Smooth muscle cell (in vitro differentiated cells): ENCODE measurements around the gene OSCAR. TPM values are rescaled to one million over a fixed set of nuclear protein-coding genes. Genes with fewer than 3 reads are reported as not detected.
"Not testable (repeated sequence)": the region's sequence is repeated elsewhere in the genome, so short reads cannot be mapped to it uniquely, and the experiment has no call there.

Source experiments
- DNase-seq: peaks from one replicate; lab custom pipeline; 2025; ENCODE audit not compliant: unreplicated experiment; lab: John Stamatoyannopoulos, UW
- H2AFZ ChIP-seq: fragments of 200-600 bp; sonication (generic); 2 replicates; pipeline ENCODE4 v1.6.0; 2016; ENCODE audit warnings: antibody characterized with exemption, low read depth, mild to moderate bottlenecking
- H3F3A ChIP-seq: fragments of 200-600 bp; sonication (generic); 2 replicates; pipeline ENCODE4 v1.6.0; 2017; ENCODE audit warnings: antibody characterized with exemption, low read depth
- H3K27ac ChIP-seq: fragments of 200-600 bp; sonication (generic); 2 replicates; pipeline ENCODE4 v1.5.1; 2016; ENCODE audit warnings: low read depth, mild to moderate bottlenecking
- H3K27me3 ChIP-seq: fragments of 200-600 bp; sonication (generic); 2 replicates; pipeline ENCODE4 v1.6.1; 2016; ENCODE audit warnings: low read depth, mild to moderate bottlenecking
- H3K36me3 ChIP-seq: fragments of 200-600 bp; sonication (generic); 2 replicates; pipeline ENCODE4 v1.5.1; 2016; ENCODE audit warnings: low read depth
- H3K4me1 ChIP-seq: fragments of 200-600 bp; sonication (generic); 2 replicates; pipeline ENCODE4 v1.5.1; 2016; ENCODE audit warnings: low read depth
- H3K4me2 ChIP-seq: fragments of 200-600 bp; sonication (generic); 2 replicates; pipeline ENCODE4 v1.6.0; 2016; ENCODE audit warnings: mild to moderate bottlenecking
- H3K4me3 ChIP-seq: fragments of 200-600 bp; sonication (generic); 2 replicates; pipeline ENCODE4 v1.5.1; 2016; ENCODE audit warnings: mild to moderate bottlenecking
- H3K79me2 ChIP-seq: fragments of 200-600 bp; sonication (generic); 2 replicates; pipeline ENCODE4 v1.6.0; 2016; ENCODE audit warnings: low read depth, mild to moderate bottlenecking
- H3K9ac ChIP-seq: fragments of 200-600 bp; sonication (generic); 2 replicates; pipeline ENCODE4 v1.6.0; 2016; ENCODE audit warnings: low read depth
- H3K9me3 ChIP-seq: fragments of 200-600 bp; sonication (generic); replicated peaks from 2 replicates; pipeline ENCODE4 v1.5.1; 2016; ENCODE audit warnings: low read depth
- H4K20me1 ChIP-seq: fragments of 200-600 bp; sonication (generic); 2 replicates; pipeline ENCODE4 v1.6.0; 2016; ENCODE audit warnings: low read depth
- WGBS: methylation state at CpG from one replicate; pipeline ENCODE4 v1.1.7; 2016; ENCODE audit warnings: low lambda C conversion rate; 5-methylcytosine and 5-hydroxymethylcytosine counted together
- polyA plus RNA-seq: library from polyadenylated mRNA; unstranded; fragments of >200 nt; fragmentation: Nextera tagmentation; extraction: Ambion mirVana; gene quantifications from 2 replicates; pipeline ENCODE4 v1.2.1, GENCODE V29; 2016
- total RNA-seq: library from RNA; depleted of rRNA; stranded (reverse); fragments of >200 nt; gene quantifications from 2 replicates; pipeline ENCODE4 v1.2.3, GENCODE V29; 2014
- TF ChIP-seq, protein P1 (sequence below): fragments of 200-600 bp; sonication (generic); IDR thresholded peaks from 2 replicates; pipeline ENCODE4 v1.5.1; 2017; ENCODE audit warnings: borderline replicate concordance, mild to moderate bottlenecking, antibody characterized with exemption; ENCODE audit not compliant: insufficient read depth, poor library complexity, severe bottlenecking

OSCAR gene
- total and polyA plus RNA-seq, 2 experiments from 2014 or later, result 0.90 TPM; not detected in 1

DNA sequence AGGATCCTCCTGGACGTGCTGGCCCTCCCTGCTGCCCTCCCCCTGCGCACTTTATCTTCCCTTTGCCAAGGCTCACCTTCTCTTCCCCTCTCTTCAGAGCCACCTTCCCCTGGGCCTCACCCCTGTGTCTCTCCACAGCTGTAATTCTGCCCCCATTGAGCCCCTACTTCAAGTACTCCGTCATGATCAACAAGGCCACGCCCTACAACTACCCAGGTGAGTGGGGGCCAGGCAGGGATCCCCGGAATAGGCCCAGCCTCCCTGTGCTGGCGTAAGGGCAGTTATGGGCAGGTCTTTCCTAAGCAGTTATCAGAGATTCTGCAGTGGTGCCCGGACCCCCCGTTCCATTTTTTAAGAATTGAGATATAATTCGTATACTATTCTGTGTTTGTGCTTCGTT, 5.2 kb upstream of the OSCAR start:
- 96% methylated on average over 10 of the region's 10 CpGs for WGBS
- DNase-seq, result no peak
- Histone ChIP-seq H3K79me2 (peaks cover 19% of the 10 kb centered on the region), H3K4me2 (no peak overlapping the region), H3K9me3 (no peaks in the 10 kb centered on the region), H3K4me3 (no peak overlapping the region), H3K4me1 (no peaks in the 10 kb centered on the region), H3F3A (no peaks in the 10 kb centered on the region), H3K36me3 (no peaks in the 10 kb centered on the region), H2AFZ (no peak overlapping the region), H3K27me3 (no peaks in the 10 kb centered on the region), H4K20me1 (no peaks in the 10 kb centered on the region), H3K27ac (no peak overlapping the region), H3K9ac (no peak overlapping the region)
- TF ChIP-seq, protein P1, sequence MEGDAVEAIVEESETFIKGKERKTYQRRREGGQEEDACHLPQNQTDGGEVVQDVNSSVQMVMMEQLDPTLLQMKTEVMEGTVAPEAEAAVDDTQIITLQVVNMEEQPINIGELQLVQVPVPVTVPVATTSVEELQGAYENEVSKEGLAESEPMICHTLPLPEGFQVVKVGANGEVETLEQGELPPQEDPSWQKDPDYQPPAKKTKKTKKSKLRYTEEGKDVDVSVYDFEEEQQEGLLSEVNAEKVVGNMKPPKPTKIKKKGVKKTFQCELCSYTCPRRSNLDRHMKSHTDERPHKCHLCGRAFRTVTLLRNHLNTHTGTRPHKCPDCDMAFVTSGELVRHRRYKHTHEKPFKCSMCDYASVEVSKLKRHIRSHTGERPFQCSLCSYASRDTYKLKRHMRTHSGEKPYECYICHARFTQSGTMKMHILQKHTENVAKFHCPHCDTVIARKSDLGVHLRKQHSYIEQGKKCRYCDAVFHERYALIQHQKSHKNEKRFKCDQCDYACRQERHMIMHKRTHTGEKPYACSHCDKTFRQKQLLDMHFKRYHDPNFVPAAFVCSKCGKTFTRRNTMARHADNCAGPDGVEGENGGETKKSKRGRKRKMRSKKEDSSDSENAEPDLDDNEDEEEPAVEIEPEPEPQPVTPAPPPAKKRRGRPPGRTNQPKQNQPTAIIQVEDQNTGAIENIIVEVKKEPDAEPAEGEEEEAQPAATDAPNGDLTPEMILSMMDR, result no peak

DNA sequence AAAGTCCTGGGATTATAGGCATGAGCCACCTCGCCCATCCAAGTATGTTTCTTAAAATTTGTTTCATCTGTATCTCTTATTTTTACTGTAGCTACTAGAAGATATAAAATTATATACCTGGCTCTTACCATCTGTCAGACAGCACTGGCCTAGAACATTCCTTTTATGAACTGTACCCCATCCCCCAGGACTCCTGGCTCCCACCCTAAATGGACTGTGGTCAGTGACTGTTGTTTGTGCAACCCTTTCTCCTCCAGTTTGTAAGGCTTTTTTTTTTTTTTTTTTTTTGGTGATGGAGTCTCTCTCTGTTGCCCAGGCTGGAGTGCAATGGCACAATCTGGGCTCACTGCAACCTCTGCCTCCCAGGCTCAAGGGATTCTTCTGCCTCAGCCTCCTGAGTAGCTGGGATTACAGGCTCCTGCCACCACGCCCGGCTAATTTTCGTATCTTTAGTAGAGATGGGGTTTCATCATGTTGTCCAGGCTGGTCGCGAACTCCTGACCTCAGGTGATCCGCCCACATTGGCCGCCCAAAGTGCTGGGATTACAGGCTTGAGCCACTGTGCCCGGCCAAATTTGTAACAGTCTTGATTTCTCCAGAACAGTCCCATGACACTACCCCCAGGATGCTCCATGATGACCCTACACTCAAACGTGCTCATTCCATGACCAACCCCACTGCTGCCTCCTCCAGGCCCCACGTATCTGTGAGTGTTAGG, 4.6 kb upstream of the OSCAR start:
- no peaks in the 10 kb centered on the region for H3K27me3 ChIP-seq
- no peak overlapping the region for H3K27ac ChIP-seq
- H4K20me1 ChIP-seq, result no peaks in the 10 kb centered on the region
- no peak overlapping the region for H3K4me3 ChIP-seq
- 97% methylated on average over 11 of the region's 11 CpGs for WGBS
- no peaks in the 10 kb centered on the region for H3F3A ChIP-seq
- no peaks in the 10 kb centered on the region for H3K9me3 ChIP-seq
- no peaks in the 10 kb centered on the region for H3K4me1 ChIP-seq
- H3K9ac ChIP-seq, result no peak overlapping the region
- TF ChIP-seq, protein P1, result no peak
- no peak for DNase-seq
- H2AFZ ChIP-seq, result no peak overlapping the region
- H3K36me3 ChIP-seq, result no peaks in the 10 kb centered on the region
- no peak overlapping the region for H3K4me2 ChIP-seq
- H3K79me2 ChIP-seq, result peaks cover 19% of the 10 kb centered on the region

DNA sequence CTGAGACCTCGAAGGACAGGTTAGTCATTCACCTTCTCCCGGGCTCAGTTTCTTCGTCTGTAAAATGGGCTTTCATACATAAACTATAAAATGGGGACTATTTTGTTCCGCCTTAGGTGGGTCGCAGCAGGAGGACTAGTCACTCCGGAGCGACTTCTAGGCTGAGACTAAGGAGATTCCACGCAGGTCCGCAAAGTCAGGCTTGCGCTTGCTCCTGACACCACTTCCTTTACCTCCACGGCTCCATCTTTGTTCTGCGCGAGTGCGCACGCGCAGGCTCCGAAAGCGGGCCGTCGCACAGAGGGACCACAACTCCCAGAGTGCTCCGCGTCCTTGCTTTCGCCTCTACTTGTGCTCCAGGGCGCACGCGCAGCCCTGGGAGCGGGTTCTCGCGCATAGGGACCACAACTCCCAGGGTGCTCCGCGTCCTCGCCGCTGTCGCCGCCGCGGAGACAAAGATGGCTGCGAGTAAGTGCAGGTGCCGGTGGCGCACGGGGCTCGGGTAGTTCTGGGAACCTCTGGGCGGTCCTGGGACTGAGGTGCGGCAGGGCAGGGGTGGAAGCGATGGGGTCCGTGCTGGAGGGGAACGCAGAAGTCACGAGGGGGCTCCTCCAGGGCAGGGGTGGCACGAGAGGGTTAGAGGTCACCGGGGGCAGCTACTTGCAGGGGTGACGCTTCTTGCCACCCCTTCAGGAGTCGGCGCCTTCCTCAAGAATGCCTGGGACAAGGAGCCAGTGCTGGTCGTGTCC, 2.0 kb upstream of the OSCAR start, which contains the start of gene NDUFA3:
Gene NDUFA3, plus strand, starts transcription at position 435 of the 749 bp plus-strand sequence. Its CDS starts 24 bp downstream, at position 459.
- Histone ChIP-seq H3K27me3 (no peaks in the 10 kb centered on the region), H3K4me2 (peak within 1 kb of the TSS; percentile 100), H2AFZ (peak within 1 kb of the TSS; percentile 75), H3K79me2 (peaks cover 19% of the 10 kb centered on the region), H3K4me1 (no peaks in the 10 kb centered on the region), H4K20me1 (no peaks in the 10 kb centered on the region), H3F3A (no peaks in the 10 kb centered on the region), H3K4me3 (peak within 1 kb of the TSS; percentile 84), H3K9ac (peak within 1 kb of the TSS; percentile 52), H3K9me3 (no peaks in the 10 kb centered on the region), H3K36me3 (no peaks in the 10 kb centered on the region), H3K27ac (no peak within 1 kb of the TSS)
- 5% methylated on average over 47 of the region's 54 CpGs for WGBS
- DNase-seq, result peak; percentile 83
- TF ChIP-seq, protein P1, result no peak

DNA sequence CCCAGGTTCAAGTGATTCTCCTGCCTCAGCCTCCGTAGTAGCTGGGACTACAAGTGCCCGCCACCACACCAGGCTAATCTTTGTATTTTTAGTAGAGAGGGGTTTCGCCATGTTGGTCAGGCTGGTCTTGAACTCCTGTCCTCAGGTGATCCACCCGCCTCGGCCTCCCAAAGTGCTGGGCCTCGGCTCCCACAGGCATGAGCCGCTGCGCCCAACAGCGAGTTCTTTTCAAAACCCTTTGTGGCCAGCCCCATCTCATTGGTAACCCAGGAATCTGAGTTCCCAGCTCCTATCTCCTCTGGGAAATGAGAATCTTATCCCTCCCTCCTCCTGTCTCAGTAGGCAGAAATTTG, 724 bp downstream of the OSCAR start:
- not testable (repeated sequence) for H3F3A ChIP-seq, H3K36me3 ChIP-seq, H4K20me1 ChIP-seq, DNase-seq, H3K9me3 ChIP-seq, H3K4me1 ChIP-seq, H3K27me3 ChIP-seq, H3K9ac ChIP-seq, H3K4me3 ChIP-seq, H3K27ac ChIP-seq, H2AFZ ChIP-seq, H3K4me2 ChIP-seq
- H3K79me2 ChIP-seq, result peaks cover 19% of the 10 kb centered on the region
- WGBS, result 81% methylated on average over 9 of the region's 9 CpGs
